PC-9 (cell line): Measurements from ENCODE around the gene PLEKHA5. TPM values are rescaled to one million over a fixed set of nuclear protein-coding genes. Genes with fewer than 3 reads are reported as not detected.

Experiments used
- BruUV-seq: library from RNA; stranded (reverse); fragments of 400-500 nt; replicated peaks from 2 replicates; lab custom pipeline; 2021; lab: Mats Ljungman, UMichigan
- CTCF ChIA-PET: fragments of 300-600 bp; sonication (Branson Sonifier 250); formaldehyde crosslinking; loops from one replicate; lab custom pipeline; 2022; ENCODE audit warnings: antibody characterized with exemption; lab: Charles Lee
- POLR2A ChIA-PET: fragments of 300-600 bp; sonication (Branson Sonifier 250); formaldehyde crosslinking; loops from one replicate; lab custom pipeline; 2022; ENCODE audit warnings: antibody characterized with exemption; ENCODE audit not compliant: unreplicated experiment; lab: Charles Lee
- DNase-seq, 2 experiments: peaks; one replicate each; pipeline versions ENCODE4 v3.0.0 to v3.0.0-alpha.2; 2015 to 2022; ENCODE audit warnings: mixed read lengths in 1 of 2
- H2AFZ ChIP-seq: fragments of 200-600 bp; sonication (generic); 2 replicates; pipeline ENCODE4 v1.8.1; 2017; ENCODE audit warnings: antibody characterized with exemption
- H3F3A ChIP-seq: fragments of 200-600 bp; sonication (generic); 2 replicates; pipeline ENCODE4 v1.8.1; 2017; ENCODE audit warnings: antibody characterized with exemption, mild to moderate bottlenecking, low read depth; ENCODE audit not compliant: insufficient read depth
- H3K27ac ChIP-seq: fragments of 200-600 bp; sonication (generic); 2 replicates; pipeline ENCODE4 v1.6.1; 2016; ENCODE audit warnings: mixed run types
- H3K27me3 ChIP-seq: fragments of 200-600 bp; sonication (generic); 2 replicates; pipeline ENCODE4 v1.6.1; 2016; ENCODE audit warnings: low read depth, mixed run types; ENCODE audit not compliant: insufficient read depth
- H3K36me3 ChIP-seq: fragments of 200-600 bp; sonication (generic); 2 replicates; pipeline ENCODE4 v1.6.1; 2016; ENCODE audit warnings: low read depth, mixed run types
- H3K4me1 ChIP-seq: fragments of 200-600 bp; sonication (generic); replicated peaks from 2 replicates; pipeline ENCODE4 v1.6.1; 2016; ENCODE audit warnings: mixed run types; ENCODE audit not compliant: insufficient read depth
- H3K4me2 ChIP-seq: fragments of 200-600 bp; sonication (generic); 2 replicates; pipeline ENCODE4 v1.6.1; 2017; ENCODE audit warnings: mixed run types
- H3K4me3 ChIP-seq: fragments of 200-600 bp; sonication (generic); 2 replicates; pipeline ENCODE4 v1.6.1; 2016; ENCODE audit warnings: mixed run types
- H3K79me2 ChIP-seq: fragments of 200-600 bp; sonication (generic); 2 replicates; pipeline ENCODE4 v1.6.1; 2017; ENCODE audit warnings: low read depth, mixed run types
- H3K9me2 ChIP-seq: fragments of 200-600 bp; sonication (generic); 2 replicates; pipeline ENCODE4 v1.8.1; 2017; ENCODE audit warnings: mild to moderate bottlenecking; ENCODE audit not compliant: insufficient read depth
- H3K9me3 ChIP-seq: fragments of 200-600 bp; sonication (generic); 2 replicates; pipeline ENCODE4 v1.8.1; 2016; ENCODE audit warnings: low read depth; ENCODE audit not compliant: insufficient read depth
- H4K20me1 ChIP-seq: fragments of 200-600 bp; sonication (generic); 2 replicates; pipeline ENCODE4 v1.8.1; 2017; ENCODE audit not compliant: insufficient read depth
- CTCF ChIP-seq: fragments of 200-600 bp; sonication (generic); conservative IDR thresholded peaks from 2 replicates; pipeline ENCODE4 v1.6.1; 2017; ENCODE audit warnings: mixed run types, antibody characterized with exemption, mild to moderate bottlenecking, moderate library complexity
- EZH2 ChIP-seq: fragments of 200-600 bp; sonication (generic); IDR thresholded peaks from 2 replicates; pipeline ENCODE4 v1.8.0; 2017; ENCODE audit warnings: antibody characterized with exemption, low read depth
- intact Hi-C: fragments of 100-400 bp; cut with micrococcal nuclease; formaldehyde crosslinking; loops from one replicate; pipeline ENCODE4 v1.10.0; 2022; ENCODE audit not compliant: unreplicated experiment
- total RNA-seq: library from RNA; stranded (reverse); gene quantifications from 2 replicates; pipeline ENCODE4 v1.2.3, GENCODE V29; 2021

Gene PLEKHA5
- total RNA-seq, 1 experiment from 2014 or later: 54.1 TPM

GRCh38 chr12:19211802-19212201 is 82.3 kb downstream of the PLEKHA5 start:
- intact Hi-C loops: no loop called here
- Histone ChIP-seq H3K4me2 (no peak overlapping the region), H3K36me3 (0 out of 2 replicates have a peak, but pooled peaks cover 3% of the 10 kb centered on the region), H3K4me3 (no peak overlapping the region), H3K27ac (no peak overlapping the region), H3K9me3 (no peaks in the 10 kb centered on the region), H3K79me2 (no peaks in the 10 kb centered on the region), H2AFZ (no peak overlapping the region), H3K27me3 (no peaks in the 10 kb centered on the region), H3K4me1 (no peaks in the 10 kb centered on the region), H4K20me1 (no peaks in the 10 kb centered on the region), H3K9me2 (no peaks in the 10 kb centered on the region), H3F3A (no peaks in the 10 kb centered on the region; the same call in 1 of the 2 replicates)
- CTCF ChIA-PET: no interaction called here
- BruUV-seq: no TSS peak
- no peak for DNase-seq
- POLR2A ChIA-PET: no interaction called here
- no peak for TF ChIP-seq CTCF
- no peak for TF ChIP-seq EZH2

- H3K4me1 ChIP-seq: no peaks in the 10 kb centered on the region
- no peak overlapping the region for H2AFZ ChIP-seq
- H3K4me2 ChIP-seq: no peak overlapping the region
- CTCF ChIA-PET: no interaction called here
- no peak overlapping the region for H3K4me3 ChIP-seq
- no peaks in the 10 kb centered on the region for H3K9me2 ChIP-seq
- no peak for DNase-seq
- H3K79me2 ChIP-seq: no peaks in the 10 kb centered on the region
- H3K27me3 ChIP-seq: no peaks in the 10 kb centered on the region
- BruUV-seq: no TSS peak
- intact Hi-C loops: no loop called here
- no peaks in the 10 kb centered on the region for H3K9me3 ChIP-seq
- POLR2A ChIA-PET: no interaction called here
- no peaks in the 10 kb centered on the region; the same call in 1 of the 2 replicates for H4K20me1 ChIP-seq
- TF ChIP-seq CTCF (no peak), EZH2 (no peak)
- no peaks in the 10 kb centered on the region; the same call in 1 of the 2 replicates for H3F3A ChIP-seq
- no peak overlapping the region for H3K27ac ChIP-seq
- H3K36me3 ChIP-seq: 0 out of 2 replicates have a peak, but pooled peaks cover 2% of the 10 kb centered on the region
Observed at GRCh38 chr12:19212245-19212644, 82.7 kb downstream of the PLEKHA5 start.

GRCh38 chr12:19214020-19214419 is 84.5 kb downstream of the PLEKHA5 start:
- Histone ChIP-seq H3K27ac (no peak overlapping the region), H3K4me2 (no peak overlapping the region), H3F3A (no peaks in the 10 kb centered on the region; the same call in 1 of the 2 replicates), H3K4me1 (no peaks in the 10 kb centered on the region), H3K4me3 (no peak overlapping the region), H3K9me3 (no peaks in the 10 kb centered on the region), H3K27me3 (no peaks in the 10 kb centered on the region), H3K79me2 (no peaks in the 10 kb centered on the region), H3K36me3 (no peaks in the 10 kb centered on the region), H3K9me2 (no peaks in the 10 kb centered on the region), H4K20me1 (no peaks in the 10 kb centered on the region; the same call in 1 of the 2 replicates), H2AFZ (no peak overlapping the region)
- TF ChIP-seq EZH2 (no peak), CTCF (no peak)
- intact Hi-C loops: no loop called here
- BruUV-seq: no TSS peak
- ChIA-PET POLR2A (no interaction called here), CTCF (no interaction called here)
- no peak for DNase-seq
